GM06990 (cell line): ENCODE results near the gene MAPK12.

Source experiments
- DNase-seq: peaks from one replicate; pipeline ENCODE4 v3.0.0-alpha.2; 2011; ENCODE audit not compliant: insufficient read length; ENCODE audit errors: extremely low read depth
- H3K27me3 ChIP-seq: replicated peaks from 2 replicates; pipeline ENCODE4 v1.6.0; 2011; ENCODE audit warnings: low read length; ENCODE audit not compliant: control insufficient read depth, insufficient read depth
- H3K36me3 ChIP-seq: 2 replicates; pipeline ENCODE4 v1.5.1; 2011; ENCODE audit warnings: low read length; ENCODE audit not compliant: control insufficient read depth, insufficient read depth
- H3K4me3 ChIP-seq: replicated peaks from 2 replicates; pipeline ENCODE4 v1.5.1; 2011; ENCODE audit warnings: low read depth, mild to moderate bottlenecking, control low read depth, low read length
- CTCF ChIP-seq: IDR thresholded peaks from 2 replicates; pipeline ENCODE4 v1.5.1; 2011; ENCODE audit warnings: low read length, control low read depth, mild to moderate bottlenecking, inconsistent platforms; ENCODE audit not compliant: insufficient read depth, poor library complexity, severe bottlenecking

Gene MAPK12

GRCh38 chr22:50281384-50281760 lies 19.9 kb upstream of the MAPK12 start:
- Histone ChIP-seq H3K36me3 (peaks cover 56% of the 10 kb centered on the region), H3K4me3 (no peak overlapping the region), H3K27me3 (no peaks in the 10 kb centered on the region)
- no peak for DNase-seq
- no peak for TF ChIP-seq CTCF

GRCh38 chr22:50280708-50281383 lies 19.4 kb upstream of the MAPK12 start:
- Histone ChIP-seq H3K36me3 (peaks cover 53% of the 10 kb centered on the region), H3K4me3 (no peak overlapping the region), H3K27me3 (no peaks in the 10 kb centered on the region)
- TF ChIP-seq CTCF = no peak
- DNase-seq = no peak

- Histone ChIP-seq H3K36me3 (peaks cover 55% of the 10 kb centered on the region), H3K4me3 (no peak overlapping the region), H3K27me3 (no peaks in the 10 kb centered on the region)
- DNase-seq = no peak
- TF ChIP-seq CTCF = no peak
Observed at GRCh38 chr22:50280022-50280707, 18.7 kb upstream of the MAPK12 start.

GRCh38 chr22:50278956-50279619 lies 17.6 kb upstream of the MAPK12 start:
- Histone ChIP-seq H3K4me3 (no peak overlapping the region), H3K27me3 (no peaks in the 10 kb centered on the region), H3K36me3 (peaks cover 58% of the 10 kb centered on the region)
- no peak for TF ChIP-seq CTCF
- DNase-seq = no peak

GRCh38 chr22:50278461-50278860 lies 17.0 kb upstream of the MAPK12 start:
- peaks cover 55% of the 10 kb centered on the region for H3K36me3 ChIP-seq
- no peak for TF ChIP-seq CTCF
- no peak overlapping the region for H3K4me3 ChIP-seq
- DNase-seq = no peak
- no peaks in the 10 kb centered on the region for H3K27me3 ChIP-seq
